GM12872 (cell line): ENCODE data around the gene MTCH2.

Experiments used
- TF ChIP-seq, protein P1 (sequence below): IDR thresholded peaks from 3 replicates; pipeline ENCODE4 v1.5.1; 2011; ENCODE audit warnings: low read depth, mild to moderate bottlenecking, low read length, moderate library complexity; ENCODE audit not compliant: insufficient read depth

MTCH2 gene

DNA sequence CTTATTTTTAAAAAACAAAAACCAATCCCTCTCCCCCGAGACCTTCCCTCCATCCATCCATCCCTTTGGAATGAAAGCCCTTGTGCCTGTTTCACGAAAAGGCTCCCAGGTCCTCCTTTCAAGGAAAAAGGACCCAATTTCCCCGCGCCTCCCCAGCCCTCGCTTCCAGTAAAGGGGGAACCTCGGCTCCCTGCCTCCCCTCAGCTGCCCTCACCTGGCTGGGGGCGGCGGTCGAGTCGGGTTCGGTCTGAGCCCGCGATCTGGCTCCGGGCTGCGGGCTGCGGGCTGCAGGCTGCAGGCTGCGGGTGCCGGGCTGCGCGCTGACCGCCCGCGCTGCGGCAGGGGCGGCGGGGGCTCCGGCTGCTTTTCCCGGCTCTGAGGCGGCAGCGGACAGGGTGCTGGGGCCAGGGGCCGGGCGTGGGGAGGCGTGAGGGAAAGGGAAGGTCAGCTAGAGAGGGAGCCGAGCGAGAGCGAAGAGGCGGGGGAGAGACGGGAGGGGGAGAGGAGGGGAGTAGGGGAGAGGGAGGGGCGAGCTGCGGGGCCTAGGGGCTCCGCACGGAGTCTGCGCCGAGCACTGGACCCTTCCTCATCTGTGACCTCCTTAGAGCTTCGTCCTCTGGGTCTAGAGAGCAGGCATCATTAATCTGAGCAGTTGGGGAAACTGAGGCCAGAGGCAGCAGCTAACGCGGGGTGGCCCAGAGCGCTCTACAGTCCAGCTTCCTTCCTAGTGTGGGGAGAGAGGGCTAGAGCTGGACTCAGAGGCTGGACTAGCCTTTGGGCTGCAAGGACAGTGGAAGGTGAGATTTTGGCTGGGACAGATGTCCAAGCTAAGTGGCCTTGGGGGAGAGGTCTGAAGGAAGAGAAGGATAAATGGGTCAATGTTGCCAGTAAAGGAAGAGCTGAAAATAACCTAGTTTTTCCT, 48.2 kb downstream of the MTCH2 start, which contains the start of gene C1QTNF4:
Gene C1QTNF4, minus strand, starts transcription at position 478 of the 922 bp plus-strand sequence. CDS start 3,601 bp downstream, outside the sequence.
- TF ChIP-seq, protein P1, sequence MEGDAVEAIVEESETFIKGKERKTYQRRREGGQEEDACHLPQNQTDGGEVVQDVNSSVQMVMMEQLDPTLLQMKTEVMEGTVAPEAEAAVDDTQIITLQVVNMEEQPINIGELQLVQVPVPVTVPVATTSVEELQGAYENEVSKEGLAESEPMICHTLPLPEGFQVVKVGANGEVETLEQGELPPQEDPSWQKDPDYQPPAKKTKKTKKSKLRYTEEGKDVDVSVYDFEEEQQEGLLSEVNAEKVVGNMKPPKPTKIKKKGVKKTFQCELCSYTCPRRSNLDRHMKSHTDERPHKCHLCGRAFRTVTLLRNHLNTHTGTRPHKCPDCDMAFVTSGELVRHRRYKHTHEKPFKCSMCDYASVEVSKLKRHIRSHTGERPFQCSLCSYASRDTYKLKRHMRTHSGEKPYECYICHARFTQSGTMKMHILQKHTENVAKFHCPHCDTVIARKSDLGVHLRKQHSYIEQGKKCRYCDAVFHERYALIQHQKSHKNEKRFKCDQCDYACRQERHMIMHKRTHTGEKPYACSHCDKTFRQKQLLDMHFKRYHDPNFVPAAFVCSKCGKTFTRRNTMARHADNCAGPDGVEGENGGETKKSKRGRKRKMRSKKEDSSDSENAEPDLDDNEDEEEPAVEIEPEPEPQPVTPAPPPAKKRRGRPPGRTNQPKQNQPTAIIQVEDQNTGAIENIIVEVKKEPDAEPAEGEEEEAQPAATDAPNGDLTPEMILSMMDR: no peak

DNA sequence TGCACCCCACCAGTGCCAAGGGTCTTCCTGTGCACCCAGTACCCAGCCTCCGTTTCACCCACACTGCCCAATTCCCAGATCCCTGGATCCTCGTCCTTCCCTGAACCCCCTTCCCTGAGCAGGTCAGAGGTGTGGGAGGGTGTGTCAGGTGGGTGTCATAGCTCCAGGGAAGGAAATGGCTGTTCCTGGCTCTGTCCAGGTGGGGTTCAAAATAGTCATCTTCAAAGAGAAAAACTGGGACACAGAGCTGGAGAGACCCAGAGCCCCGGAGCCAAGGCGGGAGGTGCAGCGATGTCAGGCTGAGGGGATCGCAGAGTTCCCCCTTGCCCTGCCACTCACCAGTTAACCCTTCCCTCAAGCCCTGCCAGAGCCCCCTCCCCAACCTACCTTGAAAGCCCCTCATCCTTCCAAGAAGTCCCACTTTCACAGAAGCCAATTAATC, 48.8 kb downstream of the MTCH2 start:
- TF ChIP-seq, protein P1: no peak

DNA sequence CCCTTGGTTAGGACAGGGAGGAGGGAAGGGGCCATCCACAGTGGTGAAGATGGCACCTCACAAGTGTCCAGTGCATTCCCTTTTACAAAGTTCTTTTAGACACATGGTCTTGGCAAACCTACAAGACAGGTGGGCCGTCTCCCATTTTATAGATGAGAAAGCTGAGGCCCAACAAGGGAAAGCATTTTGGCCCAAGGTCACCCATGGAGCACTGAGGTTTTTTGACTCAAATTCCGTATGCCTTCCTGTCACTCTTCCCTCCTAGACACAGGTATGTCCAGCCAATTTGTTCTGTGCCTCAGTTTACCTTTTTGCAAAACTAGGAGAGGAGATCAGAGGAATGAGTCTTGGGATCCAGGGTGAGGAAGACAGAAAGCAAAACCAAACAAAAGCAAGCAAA, 49.4 kb downstream of the MTCH2 start:
- TF ChIP-seq, protein P1: no peak

DNA sequence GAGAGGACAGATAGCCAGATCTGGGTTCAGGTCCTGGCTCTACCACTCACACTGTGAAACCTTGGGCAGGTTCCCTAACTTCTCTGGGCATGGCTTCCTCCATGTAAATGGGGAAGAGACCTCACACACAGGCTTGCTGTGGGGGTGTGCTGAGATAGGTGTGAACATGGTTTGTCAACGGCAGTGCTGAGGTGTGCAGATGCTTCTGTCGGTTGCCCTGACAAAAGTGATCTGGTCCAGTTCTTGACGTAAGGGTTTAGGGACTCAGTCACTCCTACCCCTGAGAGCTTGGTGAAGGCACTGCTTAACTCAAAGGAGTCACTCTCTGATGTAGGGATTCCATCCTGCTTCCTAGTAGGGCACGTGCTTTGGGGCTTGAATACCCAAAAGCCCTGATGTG, 50.1 kb downstream of the MTCH2 start:
- TF ChIP-seq, protein P1: no peak

DNA sequence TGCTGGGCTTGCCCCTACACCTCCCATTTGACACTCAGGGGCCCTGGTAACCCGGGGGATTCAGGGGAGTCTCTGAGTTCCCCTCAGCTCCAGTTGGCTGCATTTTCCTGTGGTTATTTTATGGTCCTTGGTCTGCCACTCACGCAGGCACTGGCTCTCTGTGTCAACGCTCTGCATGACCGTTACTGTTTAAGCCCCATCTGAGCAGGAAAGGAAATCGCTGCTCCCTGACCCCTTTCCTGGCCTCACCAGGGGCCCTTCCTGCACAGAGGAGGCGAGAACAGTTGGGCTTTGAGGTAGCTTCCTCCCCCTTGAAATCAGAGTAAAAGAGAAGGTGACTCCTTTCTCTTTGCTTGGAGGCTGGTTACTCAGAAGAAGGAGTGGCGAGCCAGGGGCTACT, 50.6 kb downstream of the MTCH2 start:
- TF ChIP-seq, protein P1: no peak

DNA sequence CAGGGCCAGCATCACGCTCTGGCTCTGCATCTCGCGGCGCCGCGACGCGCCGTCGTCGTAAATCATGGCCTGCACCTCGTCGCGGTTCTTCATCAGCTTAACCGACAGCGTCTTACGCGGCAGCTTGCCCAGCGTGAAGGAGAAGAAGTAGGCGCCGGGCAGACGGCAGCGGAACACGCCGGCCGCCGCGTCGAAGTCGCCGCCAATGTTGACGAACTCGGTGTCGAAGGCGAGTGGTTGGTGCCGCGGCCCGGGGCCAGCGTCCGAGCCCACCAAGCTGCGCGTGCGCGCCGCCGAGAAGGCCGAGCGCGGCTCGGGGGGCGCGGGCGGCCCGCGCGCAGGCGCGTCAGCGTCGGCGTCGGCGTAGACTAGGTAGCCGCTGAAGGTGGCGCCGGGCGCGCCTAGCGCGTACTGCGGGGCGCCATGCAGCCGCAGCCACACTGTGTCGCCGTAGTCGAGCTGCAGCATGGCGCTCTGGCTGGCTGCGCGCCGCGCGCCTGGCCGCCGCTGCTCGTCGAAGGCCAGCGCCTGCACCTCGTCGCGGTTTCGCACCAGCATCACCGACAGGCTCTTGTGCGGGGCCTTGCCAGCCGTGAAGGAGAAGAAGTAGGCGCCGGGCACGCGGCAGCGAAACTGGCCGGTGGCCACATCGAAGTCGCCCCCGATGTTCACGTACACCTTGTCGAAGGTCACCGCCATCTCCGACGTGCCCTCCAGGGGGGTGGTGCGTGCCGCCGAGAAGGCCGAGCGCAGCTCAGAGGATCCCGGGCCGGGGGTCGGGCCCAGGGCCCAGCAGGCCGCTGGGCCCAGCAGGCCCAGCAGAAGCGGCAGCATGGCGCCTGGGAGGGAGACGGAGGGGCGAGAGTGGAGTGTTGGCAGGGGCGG, 52.1 kb downstream of the MTCH2 start:
- TF ChIP-seq, protein P1: no peak

DNA sequence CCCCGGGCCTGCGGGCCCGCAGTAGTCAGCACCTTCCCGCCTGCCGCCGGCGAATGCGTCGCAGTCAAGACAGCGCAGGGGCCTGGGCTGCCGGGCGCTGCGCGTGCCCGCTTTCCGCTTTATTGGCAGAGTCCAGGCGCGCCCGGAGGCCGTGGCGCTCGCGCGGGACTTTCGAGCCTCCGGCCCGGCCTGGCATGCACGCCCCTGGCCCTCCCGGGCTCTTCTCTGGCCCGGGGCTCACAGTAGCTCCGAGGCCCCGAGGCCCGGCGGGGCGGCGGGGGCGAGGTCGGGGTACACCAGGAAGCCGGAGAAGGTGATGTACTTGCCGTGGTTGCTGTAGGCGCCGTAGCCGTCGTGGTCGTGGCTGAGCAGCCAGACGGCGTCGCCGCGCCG, 52.8 kb downstream of the MTCH2 start:
- TF ChIP-seq, protein P1: no peak
